Astrocyte (in vitro differentiated cells and primary cell): ENCODE measurements around the gene PSMD5. TPM values are rescaled to one million over a fixed set of nuclear protein-coding genes. Genes with fewer than 3 reads are reported as not detected.

Experiments
- DNase-seq: peaks from one replicate; pipeline ENCODE4 v3.0.0-alpha.2; 2010; ENCODE audit warnings: low read depth
- FAIRE-seq: peaks from 2 replicates; lab custom pipeline; 2011; peaks lifted over from hg19 to GRCh38; lab: Jason Lieb, UNC
- H2AFZ ChIP-seq: 2 replicates; pipeline ENCODE4 v1.6.0; 2012; ENCODE audit warnings: low read depth, low read length, inconsistent platforms
- H3K27ac ChIP-seq: 2 replicates; pipeline ENCODE4 v1.5.1; 2011; ENCODE audit warnings: low read depth, low read length, inconsistent platforms
- H3K27me3 ChIP-seq: 2 replicates; pipeline ENCODE4 v1.6.0; 2011; ENCODE audit warnings: low read length, inconsistent platforms; ENCODE audit not compliant: insufficient read depth
- H3K36me3 ChIP-seq: 2 replicates; pipeline ENCODE4 v1.5.1; 2011; ENCODE audit warnings: low read length, inconsistent platforms; ENCODE audit not compliant: insufficient read depth
- H3K4me1 ChIP-seq: 2 replicates; pipeline ENCODE4 v1.5.1; 2011; ENCODE audit warnings: low read length, inconsistent platforms; ENCODE audit not compliant: insufficient read depth
- H3K4me2 ChIP-seq: 2 replicates; pipeline ENCODE4 v1.6.0; 2012; ENCODE audit warnings: low read length, inconsistent platforms
- H3K4me3 ChIP-seq: 2 replicates; pipeline ENCODE4 v1.5.1; 2011; ENCODE audit warnings: low read depth, mild to moderate bottlenecking, low read length, inconsistent platforms; ENCODE audit not compliant: insufficient read depth
- H3K79me2 ChIP-seq: 2 replicates; pipeline ENCODE4 v1.6.0; 2012; ENCODE audit warnings: mild to moderate bottlenecking, low read length, inconsistent platforms; ENCODE audit not compliant: insufficient read depth
- H3K9ac ChIP-seq: 2 replicates; pipeline ENCODE4 v1.6.0; 2012; ENCODE audit warnings: mild to moderate bottlenecking, low read length, inconsistent platforms
- H3K9me3 ChIP-seq: 2 replicates; pipeline ENCODE4 v1.5.1; 2012; ENCODE audit warnings: low read depth, mild to moderate bottlenecking, low read length, inconsistent platforms; ENCODE audit not compliant: insufficient read depth
- H4K20me1 ChIP-seq: 2 replicates; pipeline ENCODE4 v1.6.0; 2012; ENCODE audit warnings: low read length, inconsistent platforms; ENCODE audit not compliant: insufficient read depth
- H3K27ac Mint-ChIP-seq: one replicate; pipeline ENCODE4 v1.8.0; 2021; ENCODE audit warnings: mild to moderate bottlenecking, mixed read lengths; ENCODE audit not compliant: unreplicated experiment
- H3K27me3 Mint-ChIP-seq: one replicate; pipeline ENCODE4 v1.8.0; 2021; ENCODE audit warnings: low read depth, mixed read lengths; ENCODE audit not compliant: unreplicated experiment
- H3K36me3 Mint-ChIP-seq: one replicate; pipeline ENCODE4 v1.8.0; 2021; ENCODE audit warnings: low read depth, mixed read lengths; ENCODE audit not compliant: unreplicated experiment
- H3K4me1 Mint-ChIP-seq: one replicate; pipeline ENCODE4 v1.8.0; 2021; ENCODE audit warnings: low read depth, mixed read lengths; ENCODE audit not compliant: unreplicated experiment
- H3K4me3 Mint-ChIP-seq: one replicate; pipeline ENCODE4 v1.8.0; 2021; ENCODE audit warnings: mild to moderate bottlenecking, moderate library complexity, mixed read lengths; ENCODE audit not compliant: unreplicated experiment
- H3K9me3 Mint-ChIP-seq: one replicate; pipeline ENCODE4 v1.8.0; 2021; ENCODE audit warnings: mild to moderate bottlenecking, mixed read lengths; ENCODE audit not compliant: unreplicated experiment
- CTCF ChIP-seq: IDR thresholded peaks from 2 replicates; pipeline ENCODE4 v1.5.1; 2011; ENCODE audit warnings: low read depth, mild to moderate bottlenecking, inconsistent platforms, low read length, moderate library complexity; ENCODE audit not compliant: insufficient read depth
- EZH2 ChIP-seq: IDR thresholded peaks from 2 replicates; pipeline ENCODE4 v1.6.1; 2012; ENCODE audit warnings: mild to moderate bottlenecking, low read length, inconsistent platforms; ENCODE audit not compliant: insufficient read depth
- total RNA-seq: library from RNA; stranded (reverse); gene quantifications from 2 replicates; pipeline ENCODE4 v1.2.1, GENCODE V29; 2021

The PSMD5 gene
- total RNA-seq, 1 donor from 2014 or later: 66.2 TPM

GRCh38 chr9:120876842-120877240 lies 34.1 kb upstream of the PSMD5 start, which contains the start of gene PHF19:
PHF19 (minus strand) TSS chr9:120877188; CDS start chr9:120874741, 2,447 bp downstream.
- H3K27me3 ChIP-seq: no peaks in the 10 kb centered on the region
- no peak for DNase-seq
- no peaks in the 10 kb centered on the region for H4K20me1 ChIP-seq
- peaks cover 4% of the 10 kb centered on the region for H3K27me3 Mint-ChIP-seq
- peaks cover 21% of the 10 kb centered on the region for H3K79me2 ChIP-seq
- peaks cover 4% of the 10 kb centered on the region for H3K36me3 Mint-ChIP-seq
- no peak within 1 kb of the TSS for H3K27ac Mint-ChIP-seq
- H2AFZ ChIP-seq: peak within 1 kb of the TSS; percentile 79
- no peak for FAIRE-seq
- peak within 1 kb of the TSS; percentile 64 for H3K4me3 ChIP-seq
- H3K4me2 ChIP-seq: peak within 1 kb of the TSS; percentile 84
- peaks cover 27% of the 10 kb centered on the region for H3K4me1 ChIP-seq
- H3K9ac ChIP-seq: peak within 1 kb of the TSS; percentile 88
- TF ChIP-seq EZH2 (no peak), CTCF (no peak)
- H3K27ac ChIP-seq: peak within 1 kb of the TSS; percentile 79
- no peaks in the 10 kb centered on the region for H3K9me3 ChIP-seq
- H3K36me3 ChIP-seq: peaks cover 6% of the 10 kb centered on the region
- peaks cover 1% of the 10 kb centered on the region for H3K9me3 Mint-ChIP-seq
- H3K4me3 Mint-ChIP-seq: peak within 1 kb of the TSS; percentile 88
- peaks cover 11% of the 10 kb centered on the region for H3K4me1 Mint-ChIP-seq

- peak overlapping the region; percentile 79 for H3K27ac ChIP-seq
- H3K4me1 ChIP-seq: peaks cover 27% of the 10 kb centered on the region
- no peaks in the 10 kb centered on the region for H3K9me3 ChIP-seq
- peaks cover 21% of the 10 kb centered on the region for H3K79me2 ChIP-seq
- H3K9ac ChIP-seq: peak overlapping the region; percentile 88
- Mint-ChIP-seq H3K4me1 (peaks cover 11% of the 10 kb centered on the region), H3K9me3 (peaks cover 1% of the 10 kb centered on the region), H3K27me3 (peaks cover 3% of the 10 kb centered on the region), H3K36me3 (peaks cover 5% of the 10 kb centered on the region), H3K27ac (no peak overlapping the region), H3K4me3 (peak overlapping the region; percentile 80)
- H3K27me3 ChIP-seq: no peaks in the 10 kb centered on the region
- peak overlapping the region; percentile 82 for H3K4me2 ChIP-seq
- DNase-seq: peak; percentile 69
- no peak for FAIRE-seq
- H4K20me1 ChIP-seq: no peaks in the 10 kb centered on the region
- peaks cover 6% of the 10 kb centered on the region for H3K36me3 ChIP-seq
- no peak for TF ChIP-seq CTCF
- TF ChIP-seq EZH2: no peak
- peak overlapping the region; percentile 56 for H3K4me3 ChIP-seq
- peak overlapping the region; percentile 70 for H2AFZ ChIP-seq
Measured at GRCh38 chr9:120875954-120876841, 33.5 kb upstream of the PSMD5 start.

- no peaks in the 10 kb centered on the region for H3K9me3 ChIP-seq
- peak overlapping the region; percentile 88 for H3K9ac ChIP-seq
- H3K27ac ChIP-seq: peak overlapping the region; percentile 51
- H3K4me3 ChIP-seq: peak overlapping the region; percentile 56
- peaks cover 6% of the 10 kb centered on the region for H3K36me3 ChIP-seq
- H3K4me1 ChIP-seq: peaks cover 27% of the 10 kb centered on the region
- peaks cover 1% of the 10 kb centered on the region for H3K9me3 Mint-ChIP-seq
- no peak for TF ChIP-seq EZH2
- TF ChIP-seq CTCF: no peak
- H3K27me3 Mint-ChIP-seq: peaks cover 3% of the 10 kb centered on the region
- no peaks in the 10 kb centered on the region for H4K20me1 ChIP-seq
- H3K4me2 ChIP-seq: peak overlapping the region; percentile 82
- peak overlapping the region; percentile 80 for H3K4me3 Mint-ChIP-seq
- H3K4me1 Mint-ChIP-seq: peaks cover 11% of the 10 kb centered on the region
- peak overlapping the region; percentile 70 for H2AFZ ChIP-seq
- no peak overlapping the region for H3K27ac Mint-ChIP-seq
- FAIRE-seq (no peak), DNase-seq (no peak)
- no peaks in the 10 kb centered on the region for H3K27me3 ChIP-seq
- H3K36me3 Mint-ChIP-seq: peaks cover 5% of the 10 kb centered on the region
- peaks cover 21% of the 10 kb centered on the region for H3K79me2 ChIP-seq
Measured at GRCh38 chr9:120875643-120875953, 32.9 kb upstream of the PSMD5 start.
